Measurements from ENCODE around the gene TMCO2.

- TF ChIP-seq CTCF (IDR thresholded peaks at IDR 0.05) = no peak
- TF ChIP-seq ZFX (IDR thresholded peaks at IDR 0.05; ENCODE audit: borderline replicate concordance) = no peak
Observed at GRCh38 chr1:40291293-40291692, 43.6 kb downstream of the TMCO2 start.
